HG03565 (cell line): ENCODE data around the gene AP2M1.
"Not testable (repeated sequence)": the region's sequence is repeated elsewhere in the genome, so short reads cannot be mapped to it uniquely, and the experiment has no call there.

Experiments
- ATAC-seq: cut with Tn5 transposase; IDR thresholded peaks from one replicate; pipeline ENCODE4 v1.9.1; 2021; ENCODE audit warnings: mild to moderate bottlenecking, moderate library complexity; ENCODE audit not compliant: unreplicated experiment

AP2M1 gene

GRCh38 chr3:184156522-184156955 is 18.1 kb upstream of the AP2M1 start:
- no peak for ATAC-seq

GRCh38 chr3:184157206-184157605 is 17.4 kb upstream of the AP2M1 start:
- ATAC-seq = no peak

GRCh38 chr3:184158404-184158803 is 16.3 kb upstream of the AP2M1 start:
- ATAC-seq = no peak

- peak; percentile 54 for ATAC-seq
Measured at GRCh38 chr3:184160456-184160855, 14.2 kb upstream of the AP2M1 start.

DNA sequence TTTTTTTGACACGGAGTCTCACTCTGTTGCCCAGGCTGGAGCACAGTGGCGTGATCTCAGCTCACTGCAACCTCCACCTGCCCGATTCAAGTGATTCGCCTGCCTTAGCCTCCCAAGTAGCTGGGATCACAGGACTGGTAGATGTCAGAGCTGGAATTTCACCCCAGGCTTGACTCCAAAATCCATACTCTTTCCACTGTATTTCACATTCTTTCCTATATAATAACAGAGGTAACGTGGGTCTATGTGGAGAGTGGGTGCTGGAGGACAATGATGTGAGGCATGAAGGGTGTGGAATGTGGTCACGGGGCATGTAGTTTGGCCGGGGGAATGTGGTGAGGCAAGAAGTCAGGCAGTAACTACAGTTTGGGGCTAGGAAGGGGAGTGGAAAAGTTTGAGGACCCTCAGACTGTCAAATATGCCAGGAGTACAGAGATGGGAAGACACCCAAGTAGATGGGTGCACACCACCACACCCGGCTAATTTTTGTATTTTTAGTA is 12.0 kb upstream of the AP2M1 start:
- not testable (repeated sequence) for ATAC-seq

DNA sequence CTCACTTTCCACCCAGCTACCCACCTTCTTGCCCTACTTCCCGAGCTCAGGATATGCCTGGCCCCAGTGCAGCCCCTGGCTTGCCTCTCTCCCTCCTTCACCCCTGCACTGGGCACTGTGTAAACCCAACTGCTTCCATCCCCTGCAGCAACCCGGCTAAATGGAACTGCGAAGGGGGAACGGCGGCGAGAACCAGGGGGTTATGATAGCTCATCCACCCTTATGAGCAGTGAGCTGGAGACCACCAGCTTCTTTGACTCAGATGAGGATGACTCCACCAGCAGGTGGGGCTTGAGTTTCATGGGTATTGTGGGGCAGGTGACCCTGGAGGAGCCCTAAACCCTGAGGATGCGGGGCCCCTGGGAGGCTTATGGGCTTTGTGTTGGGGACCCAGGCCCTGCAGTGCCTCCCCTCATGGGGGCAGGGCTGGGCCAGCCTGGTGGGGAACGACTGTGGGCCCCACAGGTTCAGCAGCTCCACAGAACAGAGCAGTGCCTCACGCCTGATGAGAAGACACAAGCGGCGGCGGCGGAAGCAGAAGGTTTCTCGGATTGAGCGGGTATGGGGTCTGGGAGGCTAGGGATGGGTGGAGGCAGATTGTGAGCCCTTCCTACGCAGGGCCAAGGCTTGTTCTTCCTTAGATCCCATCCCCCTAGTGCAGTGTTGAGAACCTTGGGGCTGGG is 9.9 kb upstream of the AP2M1 start:
- no peak for ATAC-seq

GRCh38 chr3:184165543-184165942 is 9.1 kb upstream of the AP2M1 start:
- no peak for ATAC-seq

DNA sequence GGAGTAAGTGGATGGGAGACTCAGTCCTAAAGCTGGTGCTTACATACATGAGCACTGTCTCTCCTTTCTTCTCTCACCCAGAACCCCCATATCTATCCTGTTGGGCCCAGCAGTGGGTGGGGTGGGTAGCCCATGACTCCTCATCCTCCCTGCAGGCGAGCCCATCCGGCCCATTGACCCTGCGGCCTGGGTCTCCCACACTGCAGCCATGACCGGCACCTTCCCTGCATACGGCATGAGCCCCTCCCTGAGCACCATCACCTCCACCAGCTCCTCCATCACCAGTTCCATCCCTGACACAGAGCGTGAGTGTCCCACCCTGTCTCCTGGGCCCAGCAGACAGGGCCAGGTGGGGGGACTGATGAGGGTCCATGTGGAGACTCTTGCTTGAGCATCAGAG is 8.0 kb upstream of the AP2M1 start:
- ATAC-seq = no peak

DNA sequence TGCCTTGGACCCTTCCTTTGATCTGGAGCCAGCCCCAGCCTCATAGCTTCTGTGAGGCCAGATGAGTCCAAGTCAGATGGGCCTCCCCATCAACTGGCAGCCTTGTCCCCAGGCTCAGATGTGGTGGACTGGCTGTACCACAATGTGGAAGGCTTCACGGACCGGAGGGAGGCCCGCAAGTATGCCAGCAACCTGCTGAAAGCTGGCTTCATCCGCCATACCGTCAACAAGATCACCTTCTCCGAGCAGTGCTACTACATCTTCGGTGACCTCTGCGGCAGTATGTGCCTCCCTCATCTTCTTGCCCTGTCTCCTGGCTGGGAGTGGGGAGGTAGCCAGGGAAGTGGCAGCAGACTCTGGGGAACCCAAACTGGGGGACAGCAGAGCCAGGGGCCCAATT is 6.9 kb upstream of the AP2M1 start:
- no peak for ATAC-seq

DNA sequence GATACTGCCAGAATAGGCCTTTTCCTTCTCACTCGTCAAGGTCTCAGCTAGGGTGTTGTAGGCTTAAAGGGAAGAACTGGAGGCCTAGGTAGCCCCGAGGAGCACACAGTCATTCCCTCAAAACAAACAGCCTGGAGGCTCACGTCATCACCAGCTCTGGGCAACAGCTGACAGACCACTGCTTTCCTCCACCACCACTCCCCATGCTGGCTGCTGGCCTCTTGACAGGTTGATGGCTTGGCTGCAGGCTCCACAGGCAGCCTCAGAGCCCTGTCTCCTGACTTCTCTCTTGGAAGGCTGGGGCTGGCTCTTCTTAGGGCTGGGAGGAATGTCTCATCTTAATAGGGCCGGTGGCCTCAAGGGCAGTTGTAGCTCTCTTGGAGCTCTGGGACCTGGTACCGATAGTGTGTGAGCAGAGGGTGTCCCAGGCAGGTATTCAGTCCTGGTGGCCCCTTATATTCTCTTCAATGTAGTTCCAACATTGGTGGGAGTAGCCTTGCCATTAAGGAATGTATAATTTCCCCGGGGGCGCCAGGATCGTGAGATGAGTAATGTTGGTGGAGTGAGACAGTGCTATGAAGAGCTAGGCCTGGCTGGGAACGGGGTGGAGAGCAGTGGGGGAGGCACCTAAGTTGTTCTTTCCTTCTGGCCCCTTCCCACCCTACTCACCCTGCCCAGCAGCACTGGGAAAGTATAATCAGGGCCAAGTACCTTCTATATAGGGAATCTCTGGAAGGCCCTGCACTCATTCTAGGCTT is 6.1 kb upstream of the AP2M1 start:
- ATAC-seq = no peak

- ATAC-seq = no peak
Measured at GRCh38 chr3:184169896-184170875, 4.5 kb upstream of the AP2M1 start.

DNA sequence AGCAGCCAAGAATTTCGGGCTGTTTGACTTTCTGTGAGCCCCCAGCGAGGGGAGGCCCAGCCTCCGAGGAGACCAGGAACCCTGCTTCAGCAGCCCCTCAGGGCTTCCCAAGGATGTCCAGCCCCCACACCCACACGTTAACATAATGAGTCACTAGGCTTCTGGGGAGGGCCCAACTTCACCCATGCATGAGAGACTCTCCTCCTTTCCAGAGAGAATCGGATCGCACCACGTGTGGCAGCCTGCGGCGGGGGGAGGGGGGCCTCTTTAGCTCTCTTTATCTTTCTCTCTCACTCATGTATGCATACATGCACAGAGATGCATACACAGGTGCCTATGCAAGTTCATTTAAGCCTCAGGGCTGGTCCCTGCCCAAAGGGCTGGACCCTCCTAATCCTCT is 3.1 kb upstream of the AP2M1 start:
- no peak for ATAC-seq

- ATAC-seq = no peak
Measured at GRCh38 chr3:184172681-184173373, 1.8 kb upstream of the AP2M1 start.

DNA sequence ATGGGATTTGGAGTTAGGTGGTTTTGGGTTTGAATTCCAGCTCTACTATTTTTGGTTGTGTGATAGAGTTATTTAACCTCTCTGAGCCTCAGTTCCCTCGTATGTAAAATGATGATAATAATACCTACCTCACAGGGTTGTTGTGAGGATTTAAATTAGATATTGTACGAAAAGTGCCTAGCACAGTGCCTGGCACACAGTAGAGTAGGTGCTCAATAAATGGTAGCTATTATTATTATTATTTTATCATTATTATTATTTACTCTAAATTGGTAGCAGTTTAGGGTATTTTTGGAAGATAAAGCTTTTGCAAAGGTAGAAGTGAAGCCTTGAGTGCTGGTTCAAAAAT is 1.3 kb upstream of the AP2M1 start:
- no peak for ATAC-seq

GRCh38 chr3:184174284-184174645 is 390 bp upstream of the AP2M1 start:
- ATAC-seq = no peak

- ATAC-seq = no peak
Measured at GRCh38 chr3:184175506-184175905, 851 bp downstream of the AP2M1 start.

- ATAC-seq = no peak
Measured at GRCh38 chr3:184175981-184176376, 1.3 kb downstream of the AP2M1 start.

- ATAC-seq = no peak
Measured at GRCh38 chr3:184176377-184177330, 2.0 kb downstream of the AP2M1 start.

- no peak for ATAC-seq
Measured at GRCh38 chr3:184177331-184177731, 2.7 kb downstream of the AP2M1 start.
